ENCODE measurements around the gene GSTP1.
"Not testable (repeated sequence)": the region's sequence is repeated elsewhere in the genome, so short reads cannot be mapped to it uniquely, and the experiment has no call there.

GSTP1 gene

GRCh38 chr11:67564230-67564629 is 19.4 kb upstream of the GSTP1 start:
- no peak for DNase-seq

DNA sequence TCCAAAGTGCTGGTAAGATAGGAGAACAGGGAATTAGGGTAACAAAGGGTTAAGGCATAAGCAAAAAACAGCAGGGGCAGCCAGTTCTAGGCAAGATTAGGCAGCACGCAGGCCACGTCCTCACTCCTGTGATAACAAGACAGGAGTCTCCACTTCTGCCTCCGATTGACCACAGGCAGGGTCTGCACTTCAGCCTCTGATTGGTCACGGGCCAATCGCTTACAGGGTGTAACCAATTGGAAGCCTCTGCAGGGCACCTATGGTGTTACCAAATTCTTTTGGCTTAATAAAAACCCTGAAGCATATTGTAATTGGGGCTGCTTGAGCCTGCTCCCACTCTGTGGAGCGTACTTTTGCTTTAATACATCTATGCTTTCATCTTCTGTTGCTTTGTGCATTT is 12.2 kb upstream of the GSTP1 start:
- no peak for DNase-seq

GRCh38 chr11:67572305-67572704 is 11.3 kb upstream of the GSTP1 start:
- DNase-seq, result no peak

- DNase-seq, result peak; percentile 44
These were observed 10.7 kb upstream of the GSTP1 start for GRCh38 chr11:67572747-67573419.

- no peak for DNase-seq
These were observed 8.7 kb upstream of the GSTP1 start for GRCh38 chr11:67574938-67575337.

GRCh38 chr11:67576735-67577475 is 6.7 kb upstream of the GSTP1 start:
- DNase-seq, result no peak

DNA sequence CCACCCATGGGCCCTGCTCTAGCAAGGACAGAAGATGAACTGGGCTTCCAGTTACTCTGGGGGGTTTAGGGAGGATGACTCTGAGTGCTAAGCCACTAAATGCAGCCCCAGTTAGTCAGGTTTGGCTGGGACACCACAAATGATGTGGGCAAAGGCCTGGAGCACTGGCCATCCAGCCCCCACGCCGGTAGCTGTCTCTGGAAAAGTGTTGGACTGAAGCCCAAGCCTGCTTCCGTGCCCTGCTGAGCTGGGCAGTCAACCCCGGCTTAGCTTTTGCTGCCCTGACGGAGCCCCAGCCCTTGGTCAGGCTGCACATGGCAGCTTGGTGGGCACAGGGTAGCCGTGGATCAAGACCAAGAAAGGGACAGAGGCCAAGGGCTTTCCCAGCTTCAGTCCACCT is 5.7 kb upstream of the GSTP1 start:
- DNase-seq, result no peak

- DNase-seq, result no peak
These were observed 2.1 kb upstream of the GSTP1 start for GRCh38 chr11:67581469-67581868.

- DNase-seq, result no peak
These were observed 1.6 kb upstream of the GSTP1 start for GRCh38 chr11:67582011-67582410.

DNA sequence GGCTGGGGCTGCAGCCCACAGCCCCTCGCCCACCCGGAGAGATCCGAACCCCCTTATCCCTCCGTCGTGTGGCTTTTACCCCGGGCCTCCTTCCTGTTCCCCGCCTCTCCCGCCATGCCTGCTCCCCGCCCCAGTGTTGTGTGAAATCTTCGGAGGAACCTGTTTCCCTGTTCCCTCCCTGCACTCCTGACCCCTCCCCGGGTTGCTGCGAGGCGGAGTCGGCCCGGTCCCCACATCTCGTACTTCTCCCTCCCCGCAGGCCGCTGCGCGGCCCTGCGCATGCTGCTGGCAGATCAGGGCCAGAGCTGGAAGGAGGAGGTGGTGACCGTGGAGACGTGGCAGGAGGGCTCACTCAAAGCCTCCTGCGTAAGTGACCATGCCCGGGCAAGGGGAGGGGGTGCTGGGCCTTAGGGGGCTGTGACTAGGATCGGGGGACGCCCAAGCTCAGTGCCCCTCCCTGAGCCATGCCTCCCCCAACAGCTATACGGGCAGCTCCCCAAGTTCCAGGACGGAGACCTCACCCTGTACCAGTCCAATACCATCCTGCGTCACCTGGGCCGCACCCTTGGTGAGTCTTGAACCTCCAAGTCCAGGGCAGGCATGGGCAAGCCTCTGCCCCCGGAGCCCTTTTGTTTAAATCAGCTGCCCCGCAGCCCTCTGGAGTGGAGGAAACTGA is 731 bp downstream of the GSTP1 start:
- peak; percentile 33 for DNase-seq

DNA sequence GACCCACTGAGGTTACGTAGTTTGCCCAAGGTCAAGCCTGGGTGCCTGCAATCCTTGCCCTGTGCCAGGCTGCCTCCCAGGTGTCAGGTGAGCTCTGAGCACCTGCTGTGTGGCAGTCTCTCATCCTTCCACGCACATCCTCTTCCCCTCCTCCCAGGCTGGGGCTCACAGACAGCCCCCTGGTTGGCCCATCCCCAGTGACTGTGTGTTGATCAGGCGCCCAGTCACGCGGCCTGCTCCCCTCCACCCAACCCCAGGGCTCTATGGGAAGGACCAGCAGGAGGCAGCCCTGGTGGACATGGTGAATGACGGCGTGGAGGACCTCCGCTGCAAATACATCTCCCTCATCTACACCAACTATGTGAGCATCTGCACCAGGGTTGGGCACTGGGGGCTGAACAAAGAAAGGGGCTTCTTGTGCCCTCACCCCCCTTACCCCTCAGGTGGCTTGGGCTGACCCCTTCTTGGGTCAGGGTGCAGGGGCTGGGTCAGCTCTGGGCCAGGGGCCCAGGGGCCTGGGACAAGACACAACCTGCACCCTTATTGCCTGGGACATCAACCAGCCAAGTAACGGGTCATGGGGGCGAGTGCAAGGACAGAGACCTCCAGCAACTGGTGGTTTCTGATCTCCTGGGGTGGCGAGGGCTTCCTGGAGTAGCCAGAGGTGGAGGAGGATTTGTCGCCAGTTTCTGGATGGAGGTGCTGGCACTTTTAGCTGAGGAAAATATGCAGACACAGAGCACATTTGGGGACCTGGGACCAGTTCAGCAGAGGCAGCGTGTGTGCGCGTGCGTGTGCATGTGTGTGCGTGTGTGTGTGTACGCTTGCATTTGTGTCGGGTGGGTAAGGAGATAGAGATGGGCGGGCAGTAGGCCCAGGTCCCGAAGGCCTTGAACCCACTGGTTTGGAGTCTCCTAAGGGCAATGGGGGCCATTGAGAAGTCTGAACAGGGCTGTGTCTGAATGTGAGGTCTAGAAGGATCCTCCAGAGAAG is 1.6 kb downstream of the GSTP1 start:
- DNase-seq, result no peak

DNA sequence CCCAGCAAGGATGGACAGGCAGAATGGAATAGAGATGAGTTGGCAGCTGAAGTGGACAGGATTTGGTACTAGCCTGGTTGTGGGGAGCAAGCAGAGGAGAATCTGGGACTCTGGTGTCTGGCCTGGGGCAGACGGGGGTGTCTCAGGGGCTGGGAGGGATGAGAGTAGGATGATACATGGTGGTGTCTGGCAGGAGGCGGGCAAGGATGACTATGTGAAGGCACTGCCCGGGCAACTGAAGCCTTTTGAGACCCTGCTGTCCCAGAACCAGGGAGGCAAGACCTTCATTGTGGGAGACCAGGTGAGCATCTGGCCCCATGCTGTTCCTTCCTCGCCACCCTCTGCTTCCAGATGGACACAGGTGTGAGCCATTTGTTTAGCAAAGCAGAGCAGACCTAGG is 2.3 kb downstream of the GSTP1 start:
- DNase-seq, result no peak

DNA sequence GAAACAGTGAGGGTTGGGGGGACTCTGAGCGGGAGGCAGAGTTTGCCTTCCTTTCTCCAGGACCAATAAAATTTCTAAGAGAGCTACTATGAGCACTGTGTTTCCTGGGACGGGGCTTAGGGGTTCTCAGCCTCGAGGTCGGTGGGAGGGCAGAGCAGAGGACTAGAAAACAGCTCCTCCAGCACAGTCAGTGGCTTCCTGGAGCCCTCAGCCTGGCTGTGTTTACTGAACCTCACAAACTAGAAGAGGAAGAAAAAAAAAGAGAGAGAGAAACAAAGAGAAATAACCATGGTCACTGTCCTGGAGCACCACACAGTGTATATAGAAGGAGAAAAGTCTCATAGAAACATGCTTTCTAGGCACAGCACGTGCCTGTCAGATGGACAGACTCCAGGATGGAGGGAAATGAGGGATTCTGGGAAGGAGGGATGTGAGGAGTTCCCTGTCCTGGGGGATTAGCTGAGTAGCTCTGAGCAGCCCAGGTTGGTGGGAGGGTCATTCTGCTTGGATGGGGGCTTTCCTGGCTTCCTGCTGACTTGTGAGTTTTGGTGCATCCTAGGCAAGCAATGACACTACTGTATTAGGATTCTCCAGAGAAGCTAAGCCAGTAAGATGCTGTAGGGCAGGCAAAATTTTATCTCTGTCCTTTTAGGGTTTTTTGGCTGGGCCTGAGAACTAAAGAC is 3.1 kb downstream of the GSTP1 start:
- no peak for DNase-seq

- no peak for DNase-seq
These were observed 4.5 kb downstream of the GSTP1 start for GRCh38 chr11:67588136-67588503.

GRCh38 chr11:67588899-67589415 is 5.3 kb downstream of the GSTP1 start:
- DNase-seq, result not testable (repeated sequence)

DNA sequence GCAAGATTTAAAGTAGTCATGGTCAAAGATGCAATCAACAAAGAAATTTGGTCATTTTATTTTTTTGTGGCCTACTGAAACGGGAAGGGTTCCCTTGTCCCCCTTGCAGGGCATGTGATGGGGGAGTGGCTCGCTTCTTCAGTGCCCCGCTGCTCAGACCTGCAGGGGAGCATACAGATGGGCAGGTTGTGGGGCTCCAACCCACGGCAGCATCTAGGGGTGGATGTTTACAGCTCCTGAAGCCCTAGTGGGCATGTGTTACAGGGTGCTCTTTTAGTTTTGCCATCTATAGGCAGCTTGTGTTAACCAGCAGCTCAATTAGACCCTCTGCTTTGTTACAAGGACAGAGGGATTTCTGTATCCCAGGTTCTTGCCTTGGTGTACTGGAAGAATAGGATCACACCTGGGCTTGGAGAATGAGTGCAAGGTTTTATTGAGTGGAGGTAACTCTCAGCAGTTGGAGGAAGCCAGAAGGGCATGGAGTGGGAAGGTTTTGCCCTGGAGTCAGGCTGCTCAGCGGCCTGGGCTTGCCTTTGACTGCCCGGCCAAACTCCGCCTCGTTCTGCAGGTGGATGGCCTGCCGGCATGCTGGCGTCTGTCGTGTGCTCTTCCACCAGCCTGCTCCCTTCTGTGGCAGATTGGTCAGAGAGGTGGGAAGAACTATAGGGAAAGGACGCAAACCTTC is 9.4 kb downstream of the GSTP1 start:
- DNase-seq, result no peak

- DNase-seq, result no peak
These were observed 9.9 kb downstream of the GSTP1 start for GRCh38 chr11:67593565-67593905.

DNA sequence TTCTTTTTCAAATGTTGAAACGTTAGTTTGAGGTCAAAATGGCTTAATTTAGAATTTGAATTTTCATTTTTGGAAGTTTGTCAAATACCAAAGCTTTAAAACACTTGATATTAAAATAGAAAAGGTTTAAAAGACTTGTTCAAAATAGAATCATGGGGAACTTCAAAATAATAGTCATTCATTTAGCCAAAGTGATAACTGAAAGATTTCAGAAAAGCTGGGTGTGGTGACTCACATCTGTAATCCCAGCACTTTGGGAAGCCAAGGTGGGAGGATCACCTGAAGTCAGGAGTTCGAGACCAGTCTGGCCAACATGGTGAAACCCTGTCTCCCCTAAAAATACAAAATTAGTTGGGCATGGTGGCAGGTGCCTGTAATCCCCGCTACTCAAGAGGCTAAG is 10.9 kb downstream of the GSTP1 start:
- DNase-seq, result no peak

GRCh38 chr11:67596753-67597300 is 13.2 kb downstream of the GSTP1 start:
- no peak for DNase-seq

GRCh38 chr11:67597458-67597857 is 13.8 kb downstream of the GSTP1 start:
- DNase-seq, result not testable (repeated sequence)

- not testable (repeated sequence) for DNase-seq
These were observed 14.4 kb downstream of the GSTP1 start for GRCh38 chr11:67597963-67598362.
